Body of pancreas (tissue), 4 donors: ENCODE results near the gene LRFN2.

Experiments
- POLR2A ChIP-seq, 3 donors: fragments of 450-650 bp; IDR thresholded peaks; one replicate each; pipeline ENCODE4 v1.6.1; 2016; ENCODE audit warnings: antibody characterized with exemption in 3 of 3, mild to moderate bottlenecking in 2 of 3
- TF ChIP-seq, protein P1 (sequence below), 7 experiments: fragments of 450-650 bp in 4 of 7; fragments of 200-600 bp in 3 of 7; sonication (generic) in 3 of 7; IDR thresholded peaks; one replicate each; pipeline ENCODE4 v1.5.1; 2016 to 2019; ENCODE audit warnings: antibody characterized with exemption in 7 of 7

DNA sequence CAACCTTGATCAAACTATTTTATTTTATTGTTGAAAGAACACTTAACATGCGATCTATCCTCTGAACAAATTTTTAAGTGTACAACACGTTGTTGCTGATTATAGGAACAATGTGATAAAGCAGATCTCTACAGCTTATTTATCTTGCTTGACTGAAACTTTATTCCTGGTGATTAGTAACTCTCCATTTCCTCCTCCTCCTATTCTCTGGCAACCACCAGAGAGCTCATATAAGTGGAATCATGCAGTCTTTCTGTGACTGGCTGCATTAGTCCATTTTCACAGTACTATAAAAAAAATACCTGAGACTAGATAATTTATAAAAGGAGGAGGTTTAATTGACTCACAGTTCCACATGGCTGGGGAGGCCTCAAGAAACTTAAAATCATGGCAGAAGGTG is 218.1 kb downstream of the LRFN2 start:
- no peak for TF ChIP-seq POLR2A (IDR thresholded peaks at IDR 0.05)
- TF ChIP-seq, protein P1, sequence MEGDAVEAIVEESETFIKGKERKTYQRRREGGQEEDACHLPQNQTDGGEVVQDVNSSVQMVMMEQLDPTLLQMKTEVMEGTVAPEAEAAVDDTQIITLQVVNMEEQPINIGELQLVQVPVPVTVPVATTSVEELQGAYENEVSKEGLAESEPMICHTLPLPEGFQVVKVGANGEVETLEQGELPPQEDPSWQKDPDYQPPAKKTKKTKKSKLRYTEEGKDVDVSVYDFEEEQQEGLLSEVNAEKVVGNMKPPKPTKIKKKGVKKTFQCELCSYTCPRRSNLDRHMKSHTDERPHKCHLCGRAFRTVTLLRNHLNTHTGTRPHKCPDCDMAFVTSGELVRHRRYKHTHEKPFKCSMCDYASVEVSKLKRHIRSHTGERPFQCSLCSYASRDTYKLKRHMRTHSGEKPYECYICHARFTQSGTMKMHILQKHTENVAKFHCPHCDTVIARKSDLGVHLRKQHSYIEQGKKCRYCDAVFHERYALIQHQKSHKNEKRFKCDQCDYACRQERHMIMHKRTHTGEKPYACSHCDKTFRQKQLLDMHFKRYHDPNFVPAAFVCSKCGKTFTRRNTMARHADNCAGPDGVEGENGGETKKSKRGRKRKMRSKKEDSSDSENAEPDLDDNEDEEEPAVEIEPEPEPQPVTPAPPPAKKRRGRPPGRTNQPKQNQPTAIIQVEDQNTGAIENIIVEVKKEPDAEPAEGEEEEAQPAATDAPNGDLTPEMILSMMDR (IDR thresholded peaks at IDR 0.05) = no peak
